A549 (cell line): ENCODE measurements around the gene PARD3B.

Source experiments
- ATOH8 ChIP-seq: fragments of 250-450 bp; sonication (Bioruptor Pico); IDR thresholded peaks from 2 replicates; pipeline ENCODE4 v1.5.0; 2020; ENCODE audit warnings: low read depth, mild to moderate bottlenecking, moderate library complexity
- CEBPB ChIP-seq, 2 experiments: fragments of >200 bp in 1 of 2; sonication (Bioruptor Twin) in 1 of 2; formaldehyde crosslinking in 1 of 2; IDR thresholded peaks; 2 replicates each; pipeline ENCODE4 v1.6.1; 2012 to 2016
- CTCF ChIP-seq: fragments of >200 bp; sonication (Bioruptor Twin); formaldehyde crosslinking; IDR thresholded peaks from 3 replicates; pipeline ENCODE4 v1.5.1; 2016
- EP300 ChIP-seq, 2 experiments: fragments of >200 bp; sonication (Bioruptor Twin); formaldehyde crosslinking; IDR thresholded peaks; 2 replicates in 1 of 2; 3 replicates in 1 of 2; pipeline ENCODE4 v1.6.1; 2016 to 2017
- MAZ ChIP-seq: fragments of 150-350 bp; IDR thresholded peaks from 2 replicates; pipeline ENCODE4 v1.6.1; 2014; ENCODE audit warnings: antibody characterized with exemption, low read depth, low read length, borderline replicate concordance
- POLR2A ChIP-seq: IDR thresholded peaks from 2 replicates; pipeline ENCODE4 v1.6.1; 2012; ENCODE audit warnings: mild to moderate bottlenecking, low read length

GRCh38 chr2:204632410-204632809 lies 87.1 kb downstream of the PARD3B start:
- no peak for TF ChIP-seq EP300 (IDR thresholded peaks at IDR 0.05)
- no peak for TF ChIP-seq POLR2A
- TF ChIP-seq CTCF = no peak
- TF ChIP-seq MAZ = no peak
- TF ChIP-seq CEBPB (IDR thresholded peaks at IDR 0.05) = no peak
- TF ChIP-seq ATOH8 (CRISPR knock-in tag) = no peak
